Stimulated activated naive B cell treated with anti-CD40 and anti-IgM and Interleukin-4, amounts not matched to agents 10 μg/mL and 1 μg/mL and 100 μg/mL, for 72 hours (primary cell): ENCODE results near the gene DCTN3.

Experiments used
- ATAC-seq, 2 donors: fragments of 150-1000 bp; cut with Tn5 transposase; replicated peaks; 2 replicates each; pipeline ENCODE4 v1.10.0; 2021; ENCODE audit warnings: moderate library complexity in 1 of 2
- DNase-seq: peaks from one replicate; pipeline ENCODE4 v3.0.0; 2021
- H3K27ac Mint-ChIP-seq: one replicate; pipeline ENCODE4 v1.8.0; 2022; ENCODE audit warnings: mild to moderate bottlenecking, mixed read lengths
- H3K27me3 Mint-ChIP-seq, 2 donors: one replicate each; pipeline ENCODE4 v1.8.0; 2022; ENCODE audit warnings: mixed read lengths in 2 of 2
- H3K36me3 Mint-ChIP-seq, 2 donors: one replicate each; pipeline ENCODE4 v1.8.0; 2022; ENCODE audit warnings: mixed read lengths in 2 of 2, mild to moderate bottlenecking in 1 of 2
- H3K4me1 Mint-ChIP-seq, 2 donors: one replicate each; pipeline ENCODE4 v1.8.0; 2022; ENCODE audit warnings: mixed read lengths in 2 of 2, mild to moderate bottlenecking in 1 of 2
- H3K4me3 Mint-ChIP-seq, 2 donors: one replicate each; pipeline ENCODE4 v1.8.0; 2022; ENCODE audit warnings: mild to moderate bottlenecking in 2 of 2, mixed read lengths in 2 of 2, moderate library complexity in 1 of 2
- H3K9me3 Mint-ChIP-seq, 2 donors: one replicate each; pipeline ENCODE4 v1.8.0; 2022; ENCODE audit warnings: mixed read lengths in 2 of 2, mild to moderate bottlenecking in 1 of 2

Gene DCTN3

DNA sequence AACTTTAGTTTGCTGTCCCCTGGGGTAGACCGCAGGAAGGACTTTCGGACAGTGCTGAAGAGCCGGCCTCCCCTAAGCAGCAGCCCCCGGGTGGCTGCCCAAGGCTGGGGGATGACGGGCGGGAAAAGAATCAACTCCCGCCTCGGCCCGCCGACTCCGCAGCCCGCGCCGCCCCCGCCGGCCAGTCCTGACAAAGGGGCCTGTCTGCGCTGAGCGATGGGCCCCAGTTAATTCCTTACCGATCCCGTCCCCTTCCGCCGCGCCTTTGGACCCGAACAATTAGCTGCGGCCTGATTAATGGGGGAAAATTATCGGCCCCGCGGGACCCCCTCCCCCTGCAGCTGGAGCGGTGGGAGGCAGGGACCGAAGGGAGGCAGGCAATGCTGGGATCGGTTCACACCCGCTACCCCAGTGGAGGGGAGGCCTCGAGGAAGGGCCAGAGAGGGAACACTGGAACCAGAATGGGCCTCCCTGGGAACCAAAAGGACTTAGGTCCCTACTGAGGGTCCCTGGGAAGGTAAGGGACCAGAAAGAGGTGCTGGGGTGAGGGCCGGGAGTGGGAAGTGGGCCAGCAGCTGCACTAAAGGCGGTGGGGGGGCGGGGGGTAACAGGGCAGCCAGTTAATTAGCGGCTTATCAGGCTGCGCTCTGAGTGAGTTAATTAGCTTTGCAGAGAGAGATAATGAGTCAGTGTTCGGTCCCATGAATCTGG lies 4.3 kb upstream of the DCTN3 start:
- H3K27me3 Mint-ChIP-seq = peaks cover 67 to 79% of the 10 kb centered on the region in 2 donors
- DNase-seq (no peak), ATAC-seq (no peak)
- no peak overlapping the region for H3K4me3 Mint-ChIP-seq
- peaks cover 0 to 2% of the 10 kb centered on the region in 2 donors for H3K9me3 Mint-ChIP-seq
- H3K36me3 Mint-ChIP-seq = peaks cover 2 to 4% of the 10 kb centered on the region in 2 donors
- H3K4me1 Mint-ChIP-seq = peaks cover 27 to 44% of the 10 kb centered on the region in 2 donors
- H3K27ac Mint-ChIP-seq = no peak overlapping the region

DNA sequence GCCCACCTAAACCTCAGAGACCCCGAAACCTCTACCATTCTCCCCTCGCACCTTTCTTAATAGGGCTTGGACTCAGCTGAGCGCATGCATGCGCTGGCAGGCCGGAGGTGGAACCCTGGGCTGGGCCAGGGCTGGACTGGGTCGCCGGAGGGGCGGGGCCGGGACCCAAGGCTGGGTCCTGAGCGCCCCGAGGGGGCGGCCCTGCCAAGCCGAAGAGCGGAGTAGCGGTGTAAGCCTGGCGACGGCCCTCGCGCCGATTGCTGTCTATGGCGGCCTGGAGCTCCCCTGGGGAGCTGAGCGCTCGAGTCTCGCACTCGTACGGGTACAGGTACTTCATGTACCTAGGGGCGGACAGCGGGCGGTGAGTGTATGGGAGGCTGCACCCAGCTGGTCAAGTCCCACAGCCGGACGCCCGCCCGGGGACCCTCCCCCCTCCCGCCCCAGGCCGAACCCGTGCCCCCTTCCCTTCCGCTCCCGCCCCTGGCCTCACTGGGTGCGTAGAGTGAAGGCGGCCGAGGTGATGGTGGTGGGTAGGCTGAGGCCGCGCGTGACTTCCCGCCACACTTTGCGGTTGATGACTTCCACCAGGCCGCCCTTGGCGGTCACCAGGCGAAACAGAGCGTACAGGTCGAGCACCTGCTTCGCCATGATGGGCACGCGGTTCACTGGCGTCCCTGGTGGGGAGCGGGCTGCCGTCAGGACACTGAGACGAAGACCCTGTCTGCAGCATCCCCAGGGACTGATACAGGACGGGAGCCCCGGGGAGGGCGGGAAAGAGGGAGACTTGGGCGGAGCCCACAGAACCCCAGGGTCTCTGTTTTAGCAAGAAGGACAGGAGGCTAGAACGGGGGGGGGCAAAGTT lies 3.3 kb upstream of the DCTN3 start:
- peaks cover 2 to 4% of the 10 kb centered on the region in 2 donors for H3K36me3 Mint-ChIP-seq
- DNase-seq (no peak), ATAC-seq (no peak)
- H3K9me3 Mint-ChIP-seq = peaks cover 0 to 2% of the 10 kb centered on the region in 2 donors
- H3K4me1 Mint-ChIP-seq = peaks cover 29 to 44% of the 10 kb centered on the region in 2 donors
- peak overlapping the region; percentile 56 to 59 for H3K4me3 Mint-ChIP-seq
- H3K27me3 Mint-ChIP-seq = peaks cover 59 to 70% of the 10 kb centered on the region in 2 donors
- H3K27ac Mint-ChIP-seq = peak overlapping the region; percentile 84

DNA sequence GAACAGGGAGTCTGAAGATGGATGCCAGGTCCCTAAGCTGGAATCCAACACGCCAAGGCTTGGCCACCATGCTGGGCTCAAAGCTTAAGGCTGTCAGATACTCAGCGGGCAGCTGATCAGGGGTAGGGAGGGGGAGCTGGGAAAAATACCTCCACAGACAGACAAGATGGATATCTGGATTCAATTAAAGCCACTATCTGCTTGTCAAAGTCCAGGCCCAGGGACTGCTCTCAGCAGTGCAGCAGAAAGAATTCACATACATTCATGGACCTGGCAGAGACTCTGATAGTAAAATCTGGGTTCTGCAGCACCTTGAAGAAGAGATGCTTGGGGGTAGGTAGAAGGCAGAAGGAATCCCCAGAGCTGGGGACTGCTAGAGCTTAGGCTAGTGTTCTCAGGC lies 5.2 kb downstream of the DCTN3 start:
- Mint-ChIP-seq H3K27me3 (no peaks in the 10 kb centered on the region), H3K9me3 (no peaks in the 10 kb centered on the region), H3K4me3 (no peak overlapping the region), H3K4me1 (peaks cover 24 to 47% of the 10 kb centered on the region in 2 donors), H3K27ac (no peak overlapping the region), H3K36me3 (peaks cover 29 to 44% of the 10 kb centered on the region in 2 donors)
- no peak for DNase-seq
- ATAC-seq = no peak

DNA sequence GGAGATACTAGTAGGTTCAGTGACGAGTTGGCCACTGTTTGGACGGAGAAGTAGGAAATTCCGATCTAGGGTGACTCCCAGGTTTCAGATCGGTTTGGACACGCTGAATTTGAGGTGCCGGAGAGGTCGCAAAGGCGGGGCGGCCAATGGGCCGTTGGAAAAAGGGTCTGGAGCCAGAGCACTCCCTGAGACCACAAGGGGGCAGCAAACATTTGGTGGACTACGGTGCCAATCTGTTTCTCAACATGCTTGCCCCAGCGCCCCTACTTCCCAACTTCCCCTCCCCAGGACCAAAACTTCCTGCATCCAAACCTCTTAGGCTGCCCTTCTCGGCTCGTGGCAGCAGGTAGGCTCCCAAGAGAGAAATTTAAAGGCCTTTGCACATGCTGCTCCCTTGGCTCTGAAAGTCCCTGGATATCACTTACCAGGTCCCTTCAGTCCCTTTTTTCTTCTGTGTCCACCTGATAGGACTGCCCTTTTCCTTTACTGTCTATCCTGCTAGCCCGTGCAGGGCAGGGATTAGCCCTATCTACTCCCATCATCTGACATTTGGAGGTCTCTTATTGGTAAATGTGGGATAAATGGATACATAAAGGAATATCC lies 7.4 kb downstream of the DCTN3 start:
- Mint-ChIP-seq H3K9me3 (no peaks in the 10 kb centered on the region), H3K27me3 (no peaks in the 10 kb centered on the region), H3K27ac (peak overlapping the region; percentile 96), H3K36me3 (peaks cover 28 to 38% of the 10 kb centered on the region in 2 donors), H3K4me3 (peak overlapping the region; percentile 93), H3K4me1 (peaks cover 16 to 34% of the 10 kb centered on the region in 2 donors)
- ATAC-seq (peak; percentile 65 to 66), DNase-seq (peak; percentile 52)

DNA sequence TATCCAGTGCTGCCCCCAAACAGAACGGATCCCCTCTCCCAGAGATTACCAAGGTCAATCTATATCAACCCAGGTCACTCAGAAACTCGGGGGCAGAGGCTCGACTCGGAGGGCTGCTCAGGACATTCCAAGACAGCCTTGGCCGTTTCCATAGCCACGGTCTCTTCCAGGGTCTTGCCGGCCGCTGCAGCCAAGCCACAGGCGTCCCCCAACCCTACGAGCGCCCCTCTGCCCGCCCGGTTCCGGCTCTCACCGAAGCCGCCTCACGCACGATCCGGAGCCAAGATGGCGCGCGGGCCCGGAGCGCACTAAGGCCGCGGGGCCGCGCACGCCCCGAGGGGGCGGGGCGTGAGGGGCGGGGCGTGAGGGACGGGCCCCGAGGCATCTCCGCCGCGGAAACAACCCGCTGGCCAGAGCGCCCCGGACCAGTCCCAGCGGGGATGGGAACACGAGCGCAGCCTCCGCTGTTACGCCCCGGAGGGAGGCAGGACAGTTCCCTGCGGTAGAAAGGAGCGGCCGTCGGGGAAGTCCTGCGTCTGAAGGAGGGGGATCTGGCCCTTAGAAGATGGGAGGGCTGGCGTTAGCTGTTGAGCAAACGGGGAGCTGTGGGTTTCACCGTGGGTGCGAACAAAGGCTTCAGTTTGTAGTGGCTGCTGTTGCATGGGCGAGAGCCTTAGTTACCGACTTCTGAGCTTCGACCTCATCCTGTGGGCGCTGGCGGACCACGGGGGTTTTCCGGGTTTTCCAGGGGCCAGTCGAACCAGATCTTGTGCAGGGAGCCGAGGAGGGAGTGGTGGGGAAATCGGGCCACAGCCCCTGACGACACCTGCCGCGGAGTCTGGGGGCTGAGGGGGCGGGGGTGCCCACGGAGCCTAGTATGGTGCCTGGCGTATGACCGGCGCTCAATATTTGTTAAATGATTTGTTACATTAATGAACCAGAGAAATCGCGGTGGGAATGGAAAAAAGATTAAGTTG lies 8.2 kb downstream of the DCTN3 start, which contains the start of gene RPP25L:
TSS of gene RPP25L (minus strand) at position 287 of the 977 bp plus-strand sequence. CDS start 801 bp downstream, outside the sequence.
- H3K36me3 Mint-ChIP-seq = peaks cover 27 to 32% of the 10 kb centered on the region in 2 donors
- peak within 1 kb of the TSS; percentile 96 for H3K27ac Mint-ChIP-seq
- ATAC-seq (peak; percentile 94 to 95), DNase-seq (peak; percentile 79)
- H3K27me3 Mint-ChIP-seq = no peaks in the 10 kb centered on the region
- H3K9me3 Mint-ChIP-seq = no peaks in the 10 kb centered on the region
- peaks cover 14 to 34% of the 10 kb centered on the region in 2 donors for H3K4me1 Mint-ChIP-seq
- peak within 1 kb of the TSS; percentile 93 for H3K4me3 Mint-ChIP-seq

DNA sequence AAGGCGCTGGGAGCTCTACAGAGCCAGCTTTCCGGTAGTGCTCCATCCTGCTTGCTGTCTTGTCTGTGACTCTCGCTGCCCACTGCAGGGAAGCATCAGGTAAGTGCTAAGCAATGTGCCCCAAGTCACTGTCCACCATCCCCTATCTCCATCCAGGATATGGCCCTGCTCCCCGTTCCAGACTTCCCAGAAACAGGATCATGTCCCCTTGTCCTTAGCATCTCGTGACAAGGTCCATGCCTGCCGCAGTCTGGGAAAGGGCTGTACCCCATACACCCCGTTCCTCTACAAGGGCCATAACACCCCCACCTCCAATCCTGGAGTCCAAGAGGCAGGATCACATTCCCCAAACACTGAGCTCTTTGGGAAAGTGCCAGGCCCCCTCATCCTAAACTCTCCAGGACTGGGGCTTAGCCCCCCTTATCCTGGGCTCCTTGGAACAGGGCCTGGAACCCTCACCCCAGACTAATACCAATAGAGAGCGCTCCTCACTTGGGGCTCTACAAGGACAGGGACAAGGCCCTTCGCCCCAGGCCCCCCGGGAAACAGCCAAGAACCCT lies 9.0 kb downstream of the DCTN3 start:
- peaks cover 23 to 27% of the 10 kb centered on the region in 2 donors for H3K36me3 Mint-ChIP-seq
- H3K9me3 Mint-ChIP-seq = no peaks in the 10 kb centered on the region
- H3K27me3 Mint-ChIP-seq = no peaks in the 10 kb centered on the region
- H3K4me1 Mint-ChIP-seq = peaks cover 14 to 34% of the 10 kb centered on the region in 2 donors
- no peak for DNase-seq
- H3K27ac Mint-ChIP-seq = peak overlapping the region; percentile 96
- peak; percentile 20 to 23 for ATAC-seq
- peak overlapping the region; percentile 93 for H3K4me3 Mint-ChIP-seq

DNA sequence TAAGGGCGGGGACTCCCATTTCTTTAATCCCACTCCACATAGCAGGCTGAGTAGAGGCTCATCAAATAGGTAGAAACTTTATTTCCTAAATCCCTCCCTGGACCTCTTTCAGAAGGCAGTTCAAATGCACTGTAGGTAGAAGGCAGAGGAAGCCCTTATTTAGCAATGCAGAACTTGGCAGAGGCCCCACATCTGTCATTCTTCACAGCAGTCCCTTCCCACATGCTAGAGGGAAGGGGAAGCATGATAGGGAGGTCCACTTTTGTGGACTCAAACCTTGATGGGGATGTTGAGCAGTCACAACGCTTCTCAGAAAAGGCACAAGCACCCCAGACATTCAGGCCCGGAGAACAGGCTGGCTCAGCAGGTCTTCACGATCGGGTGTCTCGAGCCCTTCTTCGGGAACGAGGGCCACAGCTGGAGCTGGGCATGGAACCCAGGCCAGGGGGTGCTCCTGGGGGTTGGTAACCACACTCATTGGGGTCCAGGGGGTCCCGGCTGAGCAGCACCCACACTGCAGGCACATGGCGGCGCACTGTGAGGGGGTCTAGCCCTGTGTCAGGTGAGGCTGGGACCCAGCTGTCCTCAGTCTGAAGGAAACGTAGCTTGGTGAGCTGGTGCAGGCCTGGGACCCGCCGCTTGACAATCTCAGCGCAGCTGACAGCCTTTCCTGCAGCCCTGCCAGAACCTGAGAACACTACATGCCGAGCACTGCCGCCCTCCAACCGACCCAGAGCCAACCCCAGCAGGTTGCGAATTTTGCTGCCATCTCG lies 9.7 kb downstream of the DCTN3 start:
- peak overlapping the region; percentile 93 for H3K4me3 Mint-ChIP-seq
- peaks cover 20 to 21% of the 10 kb centered on the region in 2 donors for H3K36me3 Mint-ChIP-seq
- H3K9me3 Mint-ChIP-seq = no peaks in the 10 kb centered on the region
- peaks cover 14 to 34% of the 10 kb centered on the region in 2 donors for H3K4me1 Mint-ChIP-seq
- ATAC-seq = no peak
- DNase-seq = no peak
- H3K27ac Mint-ChIP-seq = no peak overlapping the region
- H3K27me3 Mint-ChIP-seq = no peaks in the 10 kb centered on the region

DNA sequence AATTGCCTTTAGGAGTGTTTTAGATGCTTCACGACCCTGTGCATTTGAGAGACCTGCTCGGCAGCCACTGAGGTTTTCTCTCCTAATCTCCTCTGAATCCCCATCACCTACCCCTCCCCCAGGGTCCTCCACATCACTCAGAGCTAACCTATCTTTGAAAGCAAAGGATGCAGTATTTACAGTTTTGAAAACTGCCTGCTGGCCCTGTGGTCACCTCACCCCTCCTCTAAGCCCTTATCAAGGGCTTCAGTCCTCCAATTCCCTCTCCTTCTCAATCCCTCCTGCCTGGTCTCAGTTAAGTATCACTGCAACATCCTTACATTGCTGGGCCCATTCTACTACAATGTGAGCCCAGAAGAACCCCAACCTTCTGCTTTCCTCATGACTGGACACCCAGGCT lies 13.0 kb downstream of the DCTN3 start:
- no peak for DNase-seq
- Mint-ChIP-seq H3K9me3 (no peaks in the 10 kb centered on the region), H3K36me3 (peaks cover 5 to 9% of the 10 kb centered on the region in 2 donors), H3K4me3 (no peak overlapping the region), H3K27ac (no peak overlapping the region), H3K4me1 (peaks cover 8 to 20% of the 10 kb centered on the region in 2 donors), H3K27me3 (no peaks in the 10 kb centered on the region)
- no peak for ATAC-seq

DNA sequence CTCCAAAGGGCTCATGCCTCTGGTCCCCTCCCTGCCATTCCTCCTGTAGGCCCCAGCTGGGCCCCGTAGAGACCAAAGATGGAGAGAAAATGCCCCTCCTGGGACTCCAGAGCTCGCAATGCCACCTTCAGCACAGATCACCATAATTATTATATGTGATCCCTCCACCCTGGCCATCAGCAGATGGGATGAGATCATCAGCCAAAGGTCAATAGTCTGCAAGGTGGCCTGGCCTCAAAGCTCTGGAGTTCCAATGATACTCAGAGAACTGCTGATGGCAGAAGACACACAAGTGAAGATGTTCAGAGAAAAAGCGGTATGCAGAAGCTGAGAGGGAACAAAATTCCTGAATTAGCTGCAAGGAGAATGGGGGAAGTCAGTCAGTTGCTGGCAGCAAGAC lies 13.4 kb downstream of the DCTN3 start:
- H3K36me3 Mint-ChIP-seq = peaks cover 5 to 9% of the 10 kb centered on the region in 2 donors
- H3K27ac Mint-ChIP-seq = no peak overlapping the region
- H3K27me3 Mint-ChIP-seq = no peaks in the 10 kb centered on the region
- H3K4me3 Mint-ChIP-seq = no peak overlapping the region
- no peaks in the 10 kb centered on the region for H3K9me3 Mint-ChIP-seq
- ATAC-seq (no peak), DNase-seq (no peak)
- H3K4me1 Mint-ChIP-seq = peaks cover 8 to 17% of the 10 kb centered on the region in 2 donors

DNA sequence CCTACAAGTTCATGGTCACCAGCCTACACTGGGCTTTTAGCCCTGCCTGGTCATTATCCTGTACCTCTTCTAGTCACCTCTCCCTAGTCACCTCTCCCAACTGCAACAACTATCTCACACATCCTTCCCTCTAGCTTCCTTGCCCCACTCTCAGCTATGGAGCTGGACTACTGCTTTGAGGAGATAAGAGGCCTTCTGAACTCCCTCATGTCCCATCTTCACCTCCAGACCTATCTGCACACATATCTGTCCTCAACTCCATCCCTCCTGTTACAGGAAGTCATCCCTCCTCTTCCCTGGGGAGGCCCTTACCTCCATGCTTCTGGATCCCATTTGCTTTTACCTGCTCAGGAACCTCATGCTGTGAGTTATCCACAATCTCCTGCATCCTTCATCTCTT lies 14.1 kb downstream of the DCTN3 start:
- no peaks in the 10 kb centered on the region for H3K27me3 Mint-ChIP-seq
- no peak for ATAC-seq

DNA sequence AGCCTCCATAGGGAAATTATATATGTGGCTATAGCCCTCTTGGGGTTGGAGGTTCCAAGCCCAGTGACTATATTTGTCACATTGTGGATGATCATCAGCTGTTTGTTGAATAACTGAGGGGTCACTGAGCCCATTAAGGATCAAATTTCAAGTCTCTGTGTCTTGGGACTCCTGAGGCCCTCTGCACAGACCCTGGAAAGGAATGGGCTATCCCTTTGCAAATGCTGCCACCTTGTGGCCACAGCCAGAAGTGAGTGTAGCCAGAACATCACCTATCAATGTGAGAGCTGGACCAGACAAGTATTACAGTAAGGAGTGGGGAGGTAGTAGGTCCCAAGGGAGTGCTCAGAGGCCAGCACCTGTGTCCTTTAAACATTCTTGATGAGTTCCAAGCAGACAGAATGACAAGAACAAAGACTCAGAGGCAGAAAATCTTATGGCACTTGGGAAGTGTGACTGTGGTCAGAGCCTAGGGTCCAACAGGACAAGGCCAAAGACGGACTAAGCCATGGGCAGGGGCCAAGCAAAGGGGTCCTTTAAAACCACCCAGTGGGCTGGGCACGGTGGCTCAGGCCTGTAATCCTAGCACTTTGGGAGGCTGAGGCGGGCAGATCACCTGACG lies 16.6 kb downstream of the DCTN3 start:
- ATAC-seq (peak; percentile 92 to 97), DNase-seq (peak; percentile 71)
- H3K4me3 Mint-ChIP-seq = no peak overlapping the region
- H3K36me3 Mint-ChIP-seq = no peaks in the 10 kb centered on the region
- peaks cover 0 to 2% of the 10 kb centered on the region in 2 donors for H3K4me1 Mint-ChIP-seq
- no peaks in the 10 kb centered on the region for H3K9me3 Mint-ChIP-seq
- peaks cover 0 to 10% of the 10 kb centered on the region in 2 donors for H3K27me3 Mint-ChIP-seq
- H3K27ac Mint-ChIP-seq = no peak overlapping the region

More for the DNA sequence above, 14.1 kb downstream of the DCTN3 start:
- DNase-seq = no peak
- H3K36me3 Mint-ChIP-seq = peaks cover under 1 to 6% of the 10 kb centered on the region in 2 donors
- H3K4me1 Mint-ChIP-seq = peaks cover 5 to 10% of the 10 kb centered on the region in 2 donors
- no peak overlapping the region for H3K4me3 Mint-ChIP-seq
- H3K27ac Mint-ChIP-seq = no peak overlapping the region
- no peaks in the 10 kb centered on the region for H3K9me3 Mint-ChIP-seq

DNA sequence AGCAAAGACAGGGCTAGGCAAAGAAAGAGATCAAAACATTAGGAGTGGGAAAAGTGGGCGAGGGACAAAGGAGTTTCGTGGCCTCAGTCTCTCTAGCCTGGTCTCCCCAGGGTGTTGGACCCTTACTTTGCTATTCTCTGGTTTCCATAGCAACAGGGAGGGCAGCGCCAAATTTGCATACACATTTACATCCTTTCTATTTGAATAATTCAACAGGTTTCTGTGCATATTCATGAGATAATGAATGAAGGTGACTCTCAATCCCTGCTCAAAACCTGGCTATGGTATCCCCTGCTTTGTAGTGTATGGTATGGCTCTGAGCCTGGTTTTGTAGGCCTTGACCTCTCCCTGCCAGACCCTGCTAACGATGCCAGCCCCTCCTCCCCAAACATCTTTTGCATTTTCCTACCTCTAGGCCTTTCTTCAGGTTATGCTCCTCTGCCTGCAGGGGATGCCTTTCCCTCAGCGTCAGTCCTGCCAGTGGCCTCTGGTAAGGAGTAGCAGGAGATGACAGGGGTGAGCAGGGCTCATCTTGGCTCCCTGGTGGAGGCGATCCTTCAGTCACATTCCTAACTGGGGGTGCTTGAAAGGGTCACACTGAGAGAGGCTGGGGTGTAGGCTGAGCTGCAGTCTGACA lies 18.2 kb downstream of the DCTN3 start:
- Mint-ChIP-seq H3K27ac (no peak overlapping the region), H3K4me3 (no peak overlapping the region), H3K36me3 (no peaks in the 10 kb centered on the region), H3K9me3 (no peaks in the 10 kb centered on the region), H3K27me3 (peaks cover 8 to 16% of the 10 kb centered on the region in 2 donors), H3K4me1 (peaks cover 0 to 2% of the 10 kb centered on the region in 2 donors)
- DNase-seq = no peak
- ATAC-seq = no peak
